HTR-8/SVneo (cell line): ENCODE data around the gene ZNF619.

ENCODE experiments used
- DNase-seq: peaks from one replicate; pipeline ENCODE4 v3.0.0; 2011; ENCODE audit warnings: low spot score, mixed read lengths; ENCODE audit not compliant: insufficient read length
- FAIRE-seq: peaks from 2 replicates; lab custom pipeline; 2011; peaks lifted over from hg19 to GRCh38; lab: Jason Lieb, UNC

The ZNF619 gene

DNA sequence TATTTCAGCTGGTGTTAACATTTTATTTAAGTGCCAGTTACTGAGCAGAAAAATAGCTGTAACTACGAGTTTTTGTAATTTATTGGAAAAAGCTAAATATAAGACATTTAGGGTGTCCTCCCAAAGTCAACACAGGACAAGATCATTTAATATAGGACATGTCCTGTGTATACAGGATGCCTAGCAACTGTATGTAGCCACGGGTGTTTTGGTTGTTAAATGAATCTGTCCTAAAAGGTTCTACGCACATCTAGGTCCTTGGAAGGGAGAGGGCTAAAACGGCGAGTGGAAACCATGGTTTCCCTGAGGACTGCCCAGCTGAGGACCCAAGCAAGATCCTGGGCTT is 47.3 kb downstream of the ZNF619 start:
- DNase-seq: no peak
- no peak for FAIRE-seq

DNA sequence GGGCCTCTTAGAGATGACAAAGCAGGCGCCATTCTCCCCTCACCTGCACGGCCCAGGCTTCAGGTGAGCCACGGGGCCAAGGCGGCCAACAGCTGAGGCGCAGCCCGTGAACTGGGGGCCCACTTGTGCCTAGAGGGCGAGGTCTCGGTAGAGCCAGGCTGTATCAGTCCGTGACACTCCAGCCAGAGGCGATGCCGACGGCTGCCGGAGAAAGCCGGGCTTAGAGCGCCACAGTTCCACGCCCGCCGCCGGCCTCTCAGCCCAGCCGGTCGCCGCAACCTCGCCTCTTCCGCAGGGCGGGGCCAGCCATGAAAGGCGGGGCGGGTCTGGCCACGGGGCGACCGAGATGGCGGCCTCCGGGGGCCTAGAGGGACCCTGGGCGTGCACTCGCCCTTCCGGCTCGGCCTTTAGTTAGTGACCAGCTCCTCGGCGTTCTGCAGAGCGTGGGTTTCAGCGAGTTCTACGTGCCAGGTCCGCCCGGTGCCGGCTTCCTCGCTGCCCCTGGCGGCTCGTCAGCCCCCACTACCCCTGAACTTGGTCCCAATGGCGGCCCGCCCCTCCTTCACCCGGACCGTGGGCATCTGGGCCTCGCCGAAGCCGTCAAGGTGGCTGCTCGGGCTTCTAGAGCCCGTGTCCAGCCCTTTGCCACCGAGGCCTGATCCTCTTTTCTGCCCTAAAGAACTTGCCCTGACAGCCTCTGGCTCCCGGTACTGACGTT is 47.8 kb downstream of the ZNF619 start, which contains the start of gene ZNF621:
Gene ZNF621, plus strand, starts transcription at position 393 of the 718 bp plus-strand sequence. CDS start 881 bp downstream, outside the sequence.
- FAIRE-seq (peak; percentile 26), DNase-seq (peak; percentile 80)

GRCh38 chr3:40528426-40528825 is 51.5 kb downstream of the ZNF619 start:
- no peak for FAIRE-seq
- no peak for DNase-seq

GRCh38 chr3:40532252-40532651 is 55.3 kb downstream of the ZNF619 start:
- FAIRE-seq (no peak), DNase-seq (no peak)

DNA sequence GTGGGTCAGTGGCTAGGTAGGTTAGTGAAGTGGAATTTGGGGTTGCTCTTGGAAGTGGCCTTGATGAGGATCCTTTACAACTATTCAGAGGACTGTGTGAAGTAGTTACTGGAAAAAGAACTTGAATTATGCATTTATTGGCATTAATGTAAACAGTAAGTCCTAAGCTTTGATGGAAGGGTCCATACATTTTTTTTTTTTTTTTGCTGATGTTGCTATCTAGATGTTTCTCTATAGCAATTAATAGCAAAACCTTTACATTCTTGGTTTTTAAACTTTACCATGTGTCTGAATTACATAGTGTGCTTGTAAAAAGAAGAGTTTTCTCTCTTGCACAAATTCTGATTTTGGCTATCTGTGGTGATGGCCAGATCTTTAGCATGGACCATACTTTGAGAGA is 57.4 kb downstream of the ZNF619 start:
- no peak for FAIRE-seq
- DNase-seq: no peak
